ENCODE measurements around the gene PRKCH.

The PRKCH gene

GRCh38 chr14:61338457-61338856 is 17.1 kb downstream of the PRKCH start:
- DNase-seq (ENCODE audit: low spot score): no peak

GRCh38 chr14:61341275-61342206 is 20.2 kb downstream of the PRKCH start:
- DNase-seq (ENCODE audit: low spot score): no peak

GRCh38 chr14:61342486-61342885 is 21.1 kb downstream of the PRKCH start:
- DNase-seq (ENCODE audit: low spot score): no peak

GRCh38 chr14:61342932-61343331 is 21.6 kb downstream of the PRKCH start:
- no peak for DNase-seq (ENCODE audit: low spot score)

GRCh38 chr14:61343471-61343870 is 22.1 kb downstream of the PRKCH start:
- no peak for DNase-seq (ENCODE audit: low spot score)

- no peak for DNase-seq (ENCODE audit: low spot score)
Measured at GRCh38 chr14:61343991-61344405, 22.6 kb downstream of the PRKCH start.

- no peak for DNase-seq (ENCODE audit: low spot score)
Measured at GRCh38 chr14:61344437-61345150, 23.2 kb downstream of the PRKCH start.

- DNase-seq (ENCODE audit: low spot score): no peak
Measured at GRCh38 chr14:61345151-61345482, 23.7 kb downstream of the PRKCH start.

- no peak for DNase-seq (ENCODE audit: low spot score)
Measured at GRCh38 chr14:61346221-61346620, 24.8 kb downstream of the PRKCH start.

GRCh38 chr14:61346793-61347192 is 25.4 kb downstream of the PRKCH start:
- DNase-seq (ENCODE audit: low spot score): no peak

GRCh38 chr14:61347826-61348443 is 26.6 kb downstream of the PRKCH start:
- no peak for DNase-seq (ENCODE audit: low spot score)

GRCh38 chr14:61350427-61351270 is 29.3 kb downstream of the PRKCH start:
- DNase-seq (ENCODE audit: low spot score): no peak

GRCh38 chr14:61351477-61351876 is 30.1 kb downstream of the PRKCH start:
- no peak for DNase-seq (ENCODE audit: low spot score)

GRCh38 chr14:61355892-61356325 is 34.5 kb downstream of the PRKCH start:
- no peak for DNase-seq (ENCODE audit: low spot score)

- no peak for DNase-seq (ENCODE audit: low spot score)
Measured at GRCh38 chr14:61357123-61357522, 35.7 kb downstream of the PRKCH start.

GRCh38 chr14:61358554-61359226 is 37.3 kb downstream of the PRKCH start:
- no peak for DNase-seq (ENCODE audit: low spot score)

- no peak for DNase-seq (ENCODE audit: low spot score)
Measured at GRCh38 chr14:61360796-61361525, 39.6 kb downstream of the PRKCH start.

GRCh38 chr14:61362072-61362750 is 40.8 kb downstream of the PRKCH start:
- DNase-seq (ENCODE audit: low spot score): no peak

GRCh38 chr14:61364243-61364642 is 42.9 kb downstream of the PRKCH start:
- no peak for DNase-seq (ENCODE audit: low spot score)

GRCh38 chr14:61365667-61366212 is 44.4 kb downstream of the PRKCH start:
- no peak for DNase-seq (ENCODE audit: low spot score)

Measured in left forelimb (tissue), 1 donor.